NCI-H524 treated with DMSO at 0.1 percent for 48 hours (cell line): ENCODE measurements around the gene GMEB2.
"Not testable (repeated sequence)": the region's sequence is repeated elsewhere in the genome, so short reads cannot be mapped to it uniquely, and the experiment has no call there.

ENCODE experiments used
- DNase-seq: peaks from one replicate; lab custom pipeline; 2025; lab: John Stamatoyannopoulos, UW

Gene GMEB2

DNA sequence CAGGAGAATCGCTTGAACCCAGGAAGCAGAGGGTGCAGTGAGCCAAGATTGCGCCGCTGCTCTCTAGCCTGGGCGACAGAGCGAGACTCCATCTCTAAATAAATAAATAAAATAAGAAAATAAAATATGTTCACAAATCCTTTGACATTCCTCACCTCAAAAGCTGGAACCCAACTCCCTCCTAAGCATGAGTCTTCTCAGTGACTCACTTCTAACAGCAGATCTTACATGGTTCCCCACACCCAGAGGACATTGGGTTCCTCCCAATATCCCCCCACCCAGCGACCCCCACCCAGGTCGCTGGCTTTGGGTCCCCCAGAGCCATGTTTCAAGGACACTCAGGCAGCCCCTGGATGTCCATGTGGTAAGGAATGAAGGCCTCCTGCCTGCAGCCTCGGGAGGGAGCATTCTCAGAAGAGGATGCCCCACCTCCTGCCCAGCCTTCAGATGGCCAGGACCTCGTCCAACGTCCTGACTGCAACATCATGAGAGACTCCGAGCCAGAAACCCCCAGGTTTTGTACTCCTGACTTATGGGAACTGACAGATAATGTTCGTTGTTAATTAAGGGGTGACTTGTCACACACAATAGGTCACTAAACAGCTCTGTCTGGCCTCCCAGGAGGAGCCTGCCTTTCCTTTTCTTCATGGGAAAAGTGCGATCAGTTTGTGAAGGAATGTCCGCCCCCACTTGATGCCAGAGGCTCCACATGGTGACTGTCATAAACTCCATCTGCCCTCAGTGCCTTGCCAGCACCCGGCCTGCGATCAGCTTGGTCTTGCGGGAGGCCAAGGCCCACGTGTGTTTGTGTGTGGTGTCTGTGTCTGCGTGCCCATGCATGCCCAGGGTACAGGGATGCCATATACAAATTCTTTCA, 10.1 kb upstream of the GMEB2 start:
- no peak for DNase-seq

DNA sequence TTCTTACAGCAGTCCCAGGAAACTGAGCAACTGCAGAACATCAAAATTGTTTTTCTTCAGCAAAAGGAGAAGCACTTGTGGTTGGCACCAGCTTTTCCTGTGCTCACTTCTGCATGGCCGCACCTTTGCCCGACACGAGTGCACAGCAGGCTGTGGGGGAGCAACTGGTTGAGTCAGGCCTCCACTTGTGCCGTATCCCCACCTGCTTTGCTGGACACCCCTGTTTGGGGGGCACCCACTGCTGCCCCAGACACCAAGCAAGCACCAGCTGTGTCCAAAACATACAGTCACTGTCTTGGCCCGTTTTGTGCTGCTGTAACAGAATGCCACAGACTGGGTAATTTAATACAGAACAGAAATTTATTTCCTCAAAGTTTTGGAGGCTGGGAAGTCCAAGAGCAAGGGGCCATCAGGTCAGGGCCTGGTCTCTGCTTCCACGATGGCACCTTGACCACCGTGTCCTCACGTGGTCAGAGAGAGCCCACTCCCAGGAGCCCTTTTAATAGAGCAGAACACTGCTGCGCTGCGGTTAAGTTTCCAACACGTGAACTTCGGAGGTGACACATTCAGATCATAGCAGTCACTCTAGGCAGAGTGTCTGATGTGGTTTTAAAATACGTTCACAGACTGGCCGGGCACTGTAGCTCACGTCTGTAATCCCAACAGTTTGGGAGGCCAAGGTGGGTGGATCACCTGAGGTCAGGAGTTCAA, 8.7 kb upstream of the GMEB2 start:
- DNase-seq = no peak

DNA sequence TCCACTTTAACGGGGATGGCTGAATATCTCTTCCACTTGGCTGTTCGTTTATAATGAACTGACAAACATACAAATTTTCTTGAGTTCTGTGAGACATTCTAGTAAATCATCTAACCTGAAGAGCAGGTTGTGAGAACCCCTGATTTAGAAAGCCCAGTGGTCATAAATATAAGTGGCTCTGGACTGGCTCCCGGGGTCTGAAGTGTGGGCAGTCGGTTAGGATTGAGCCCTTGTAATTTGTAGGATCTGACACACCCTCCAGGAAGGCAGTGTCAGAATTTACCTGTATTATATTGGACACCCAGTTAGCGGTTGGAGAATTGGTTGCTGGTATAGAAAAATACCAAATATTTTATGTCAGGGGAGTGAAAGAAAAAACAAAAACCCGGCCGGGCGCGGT, 6.8 kb upstream of the GMEB2 start:
- no peak for DNase-seq

DNA sequence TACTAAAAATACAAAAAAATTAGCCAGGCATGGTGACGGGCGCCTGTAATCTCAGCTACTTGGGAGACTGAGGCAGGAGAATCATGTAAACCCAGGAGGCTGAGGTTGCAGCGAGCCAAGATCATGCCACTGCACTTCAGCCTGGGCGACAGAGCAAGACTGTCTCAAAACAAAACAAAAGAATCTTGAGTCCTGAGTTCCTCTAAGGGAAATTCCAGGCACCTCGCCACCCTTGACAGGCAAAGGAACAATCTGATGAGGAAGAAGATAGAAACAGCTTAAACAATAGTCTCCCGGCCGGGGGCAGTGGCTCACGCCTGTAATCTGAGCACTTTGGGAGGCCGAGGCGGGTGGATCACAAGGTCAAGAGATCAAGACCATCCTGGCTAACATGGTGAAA, 4.5 kb upstream of the GMEB2 start:
- not testable (repeated sequence) for DNase-seq

DNA sequence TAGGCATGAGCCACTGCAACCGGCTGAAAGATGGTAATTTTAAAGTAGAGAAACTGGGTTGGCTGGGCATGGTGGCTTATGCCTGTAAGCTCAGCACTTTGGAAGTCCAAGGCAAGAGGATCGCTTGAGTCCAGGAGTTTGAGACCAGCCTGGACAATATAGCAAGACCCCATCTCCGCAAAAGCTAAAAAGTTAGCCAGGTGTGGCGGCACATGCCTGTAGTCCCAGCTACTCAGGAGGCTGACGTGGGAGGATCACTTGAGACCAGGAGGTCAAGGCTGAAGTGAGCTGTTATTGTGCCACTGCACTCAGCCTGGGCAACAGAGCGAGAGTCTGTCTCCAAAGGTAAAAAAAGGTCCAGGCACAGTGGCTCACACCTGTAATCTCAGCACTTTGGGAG, 4.1 kb upstream of the GMEB2 start:
- not testable (repeated sequence) for DNase-seq

DNA sequence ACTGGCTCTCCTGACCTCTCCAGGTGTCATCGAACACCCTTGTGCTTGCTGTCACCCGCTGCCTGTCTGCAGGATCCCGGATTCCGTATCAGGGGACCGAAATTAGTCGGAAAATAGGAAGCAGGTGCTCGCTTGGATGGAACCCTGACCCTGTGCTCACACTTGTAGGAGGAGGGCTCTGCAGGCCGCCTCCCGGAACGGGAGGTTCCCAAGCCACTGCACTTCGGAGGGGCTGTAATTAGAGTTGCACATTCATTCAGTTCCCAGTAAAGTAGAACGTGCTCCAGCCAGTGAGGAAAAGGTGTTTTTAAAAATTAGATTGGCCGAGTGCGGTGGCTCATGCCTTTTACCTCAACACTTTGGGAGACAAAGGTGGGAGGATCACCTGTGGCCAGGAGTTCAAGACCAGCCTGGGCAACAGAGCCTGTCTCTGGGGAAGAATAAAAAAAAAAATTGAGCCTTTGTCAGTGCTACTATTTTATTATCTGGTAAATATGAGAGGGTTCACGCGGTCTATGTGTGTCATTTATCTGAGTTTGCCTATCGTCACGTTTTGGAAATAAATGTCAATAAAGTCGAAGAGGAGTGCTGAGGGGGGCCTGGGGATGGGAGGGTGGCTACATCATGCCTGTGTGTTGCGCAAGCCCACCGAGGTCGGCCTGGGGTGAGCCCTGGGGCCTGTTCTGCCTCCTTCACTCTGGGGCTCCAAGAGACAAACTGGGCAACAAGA, 1.5 kb upstream of the GMEB2 start:
- peak; percentile 24 for DNase-seq

DNA sequence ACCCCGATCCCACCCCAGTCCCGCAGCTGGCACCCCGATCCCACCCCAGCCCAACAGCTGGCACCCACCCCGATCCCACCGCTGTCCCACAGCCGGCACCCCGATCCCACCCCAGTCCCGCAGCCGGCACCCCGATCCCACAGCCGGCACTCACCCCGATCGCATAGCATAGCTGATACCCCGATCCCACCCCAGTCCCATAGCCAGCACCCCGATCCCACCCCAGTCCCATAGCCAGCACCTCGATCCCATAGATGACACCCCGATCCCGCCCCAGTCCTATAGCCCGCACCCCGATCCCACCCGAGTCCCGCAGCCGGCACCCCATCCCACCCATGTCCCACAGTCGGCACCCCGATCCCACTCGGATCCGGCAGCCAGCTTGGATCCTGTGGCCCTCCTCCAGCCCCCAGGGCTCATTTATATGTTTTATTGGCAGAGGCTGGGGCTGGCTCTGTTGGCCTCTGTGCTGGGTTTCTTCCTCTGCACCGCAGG, 897 bp upstream of the GMEB2 start:
- DNase-seq = no peak

DNA sequence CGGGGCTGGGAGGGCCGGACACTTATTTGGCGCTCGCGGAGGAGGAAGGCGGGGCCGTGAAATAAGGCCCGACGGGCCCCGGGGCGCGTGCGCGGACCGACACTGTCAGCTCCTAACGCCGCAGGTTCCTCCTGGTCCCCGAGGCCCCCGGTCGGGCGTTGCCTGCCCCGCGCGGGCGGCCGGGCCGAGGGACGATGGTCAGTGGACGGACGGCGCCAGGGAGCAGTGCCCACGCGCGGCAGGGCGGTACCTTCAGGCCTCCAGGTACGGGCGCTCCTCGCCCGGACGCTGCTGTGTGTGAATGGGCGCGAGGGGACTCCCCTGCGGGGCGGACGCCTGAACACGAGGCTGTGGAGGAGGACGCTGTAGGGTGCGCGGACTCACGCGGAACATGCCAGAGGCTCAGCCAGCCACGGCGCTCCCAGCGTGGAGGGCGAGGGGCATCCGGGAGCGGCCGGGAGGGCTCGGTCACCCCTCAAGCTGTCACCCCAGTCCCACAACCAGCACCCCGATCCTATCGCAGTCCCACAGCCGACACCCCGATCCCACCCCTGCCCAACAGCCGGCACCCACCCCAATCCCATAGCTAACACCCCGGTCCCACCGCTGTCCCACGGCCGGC, 339 bp upstream of the GMEB2 start:
- peak; percentile 5 for DNase-seq

DNA sequence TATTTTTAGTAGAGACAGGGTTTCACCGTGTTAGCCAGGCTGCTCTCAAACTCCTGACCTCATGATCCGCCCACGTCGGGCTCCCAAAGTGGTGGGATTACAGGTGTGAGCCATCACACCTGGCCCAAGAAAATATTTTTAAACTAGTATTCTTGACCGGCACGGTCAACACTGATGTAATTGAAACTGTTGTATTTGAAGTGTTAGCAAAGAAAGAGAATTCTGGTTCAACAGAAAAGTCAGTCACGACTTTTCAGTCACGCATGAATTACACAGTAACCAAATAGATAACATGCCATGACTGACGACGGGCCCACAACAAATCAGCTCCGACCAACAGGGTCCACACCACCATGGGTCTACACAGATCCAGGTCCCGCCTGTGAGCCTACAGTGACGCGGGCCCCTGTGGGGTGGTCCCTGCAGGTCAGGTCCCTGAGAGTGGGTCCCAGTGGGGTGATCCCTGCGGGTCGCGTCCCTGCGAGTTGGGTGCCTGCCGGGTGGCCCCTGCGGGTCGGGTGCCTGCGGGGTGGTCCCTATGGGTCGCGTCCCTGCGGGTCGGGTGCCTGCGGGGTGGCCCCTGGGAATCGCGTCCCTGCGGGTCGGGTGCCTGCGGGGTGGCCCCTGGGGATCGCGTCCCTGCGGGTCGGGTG, 1.0 kb downstream of the GMEB2 start:
- no peak for DNase-seq

DNA sequence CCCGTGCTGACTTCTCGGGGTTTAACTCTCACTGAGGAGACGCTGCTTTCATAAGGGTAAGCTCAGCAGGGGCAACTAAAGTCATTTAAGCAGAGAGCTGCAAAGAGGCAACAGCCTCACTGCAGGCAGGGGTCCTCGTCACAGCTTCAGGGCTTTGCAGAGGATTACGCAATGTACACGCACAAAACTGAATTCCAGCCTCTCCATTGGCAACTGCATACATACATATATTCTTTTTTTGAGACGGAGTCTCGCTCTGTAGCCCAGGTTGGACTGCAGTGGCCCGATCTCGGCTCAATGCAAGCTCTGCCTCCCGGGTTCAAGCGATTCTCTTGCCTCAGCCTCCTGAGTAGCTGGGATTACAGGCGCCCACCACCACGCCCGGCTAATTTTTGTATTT, 2.4 kb downstream of the GMEB2 start:
- no peak for DNase-seq

DNA sequence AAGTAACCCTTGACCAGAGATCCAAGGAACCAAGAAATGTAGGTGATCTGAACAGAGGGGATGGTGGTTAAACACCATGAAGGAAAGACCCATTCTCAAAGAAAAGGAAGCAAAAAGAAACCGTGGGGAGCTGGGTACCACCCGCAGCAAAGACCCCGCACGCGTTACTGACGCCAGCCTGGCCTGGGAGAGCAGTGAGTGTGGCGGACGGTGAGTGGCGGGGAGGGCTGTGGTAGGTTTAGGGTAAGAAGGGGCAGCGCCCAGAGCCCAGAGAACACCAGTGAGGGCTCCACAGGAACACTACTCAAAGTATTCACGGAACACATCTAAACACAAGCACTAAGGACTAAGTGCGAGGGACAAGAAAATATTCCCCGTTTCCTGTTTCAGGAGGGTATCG, 4.2 kb downstream of the GMEB2 start:
- no peak for DNase-seq

DNA sequence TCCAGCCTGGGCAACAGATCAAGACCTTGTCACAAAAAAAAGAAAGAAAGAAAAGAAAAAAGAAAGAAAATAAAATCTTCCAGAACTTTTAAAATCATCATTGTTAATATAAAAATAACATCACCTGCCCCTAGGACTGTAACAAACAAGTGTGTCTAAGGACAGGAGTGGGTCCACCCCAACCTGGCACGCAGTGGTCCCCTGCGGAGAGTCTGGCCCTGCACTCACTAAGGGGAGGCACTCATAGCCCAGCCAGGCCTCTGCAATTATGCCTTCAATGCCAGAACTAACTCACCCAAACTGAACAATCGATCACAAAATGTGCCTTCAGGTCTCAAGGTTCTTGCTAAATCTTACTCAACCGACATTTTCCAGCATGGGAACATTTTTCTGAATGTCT, 4.8 kb downstream of the GMEB2 start:
- no peak for DNase-seq

DNA sequence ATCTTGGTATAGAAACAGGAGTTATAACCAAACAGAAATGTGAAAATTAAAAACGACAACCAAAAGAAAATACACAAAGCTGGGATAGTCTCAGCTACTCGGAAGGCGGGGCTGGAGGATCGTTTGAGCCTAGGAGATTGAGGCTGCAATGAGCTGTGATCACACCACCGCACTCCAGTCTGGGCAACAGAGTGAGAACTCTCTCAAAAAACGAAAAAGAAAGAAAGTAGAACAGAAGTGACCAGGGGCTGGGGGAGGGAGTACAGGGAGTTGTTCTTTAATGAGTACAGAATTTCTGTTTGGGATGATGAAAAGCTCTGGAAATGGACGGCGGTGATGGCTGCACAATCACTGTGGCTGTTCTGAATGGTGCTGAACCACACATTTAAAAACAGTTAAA, 5.9 kb downstream of the GMEB2 start:
- no peak for DNase-seq

DNA sequence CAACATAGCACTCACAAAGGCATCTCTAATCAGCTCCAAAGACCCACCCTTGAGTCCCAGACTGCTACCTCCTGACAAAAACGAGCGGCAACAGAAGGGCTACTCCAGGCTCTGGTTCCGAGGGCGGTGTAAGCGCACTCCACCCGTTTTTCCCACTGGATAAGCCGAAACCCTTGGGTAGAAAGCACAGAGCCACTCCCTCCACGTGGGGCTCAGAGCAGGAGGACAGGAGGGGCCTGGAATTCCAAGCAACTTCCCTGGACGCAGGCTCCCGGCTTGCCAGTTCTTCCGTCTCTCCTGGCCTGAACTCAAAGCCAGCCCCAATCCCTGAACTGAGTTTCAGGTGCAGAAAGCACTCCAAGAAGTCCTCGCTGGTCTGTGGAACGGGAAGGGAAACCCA, 7.4 kb downstream of the GMEB2 start:
- DNase-seq = no peak

DNA sequence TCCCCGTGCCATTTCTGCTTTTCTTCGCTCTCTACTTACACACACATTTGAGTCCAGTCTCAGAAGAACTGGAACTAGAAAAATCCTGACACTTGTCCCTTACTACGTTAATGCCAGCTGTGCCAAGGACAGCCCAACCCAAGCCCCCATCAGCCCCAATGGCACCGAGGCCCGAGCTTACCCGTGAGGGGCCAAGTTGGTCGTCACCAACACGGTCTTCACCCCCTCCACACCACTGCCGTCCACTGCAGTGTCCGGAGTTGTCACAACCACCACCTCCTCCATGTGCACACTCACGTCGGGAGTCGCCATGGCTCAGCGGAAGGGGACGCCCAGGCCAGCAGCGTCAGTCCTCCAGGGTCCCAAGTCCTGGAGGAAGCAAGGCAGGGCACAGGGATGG, 7.8 kb downstream of the GMEB2 start:
- DNase-seq = no peak

DNA sequence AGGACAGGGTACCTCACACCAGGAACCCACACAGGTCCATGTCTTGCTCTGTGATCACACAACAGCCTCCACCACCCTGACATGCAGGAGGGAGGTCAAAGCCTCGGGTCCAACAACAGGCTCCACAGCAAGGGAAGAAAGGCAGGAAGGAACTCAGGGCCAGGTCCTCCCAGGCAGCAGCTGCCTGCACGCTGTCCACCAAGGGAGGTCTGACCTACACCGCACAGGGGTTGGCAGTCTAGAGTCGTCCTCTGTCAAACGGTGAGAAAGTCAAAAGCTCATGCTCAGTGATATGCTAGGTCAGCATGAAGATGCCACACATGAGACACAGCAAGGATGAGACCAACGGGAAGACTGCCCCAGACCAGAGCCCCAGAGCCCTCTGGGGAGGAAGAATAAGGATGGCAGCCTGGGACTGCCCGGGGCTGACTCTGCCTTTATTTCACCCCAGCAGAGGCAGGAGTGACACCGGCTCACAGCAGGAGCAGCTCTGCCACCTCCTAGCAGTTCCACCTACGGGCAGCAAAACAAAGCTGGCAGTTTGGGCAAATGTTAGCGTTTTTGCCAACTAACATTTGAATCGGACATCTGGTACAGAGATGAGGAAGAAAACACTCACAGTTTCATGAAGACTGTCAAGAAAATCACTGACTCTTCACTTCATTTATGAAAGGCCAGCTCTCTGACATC, 8.5 kb downstream of the GMEB2 start:
- no peak for DNase-seq

DNA sequence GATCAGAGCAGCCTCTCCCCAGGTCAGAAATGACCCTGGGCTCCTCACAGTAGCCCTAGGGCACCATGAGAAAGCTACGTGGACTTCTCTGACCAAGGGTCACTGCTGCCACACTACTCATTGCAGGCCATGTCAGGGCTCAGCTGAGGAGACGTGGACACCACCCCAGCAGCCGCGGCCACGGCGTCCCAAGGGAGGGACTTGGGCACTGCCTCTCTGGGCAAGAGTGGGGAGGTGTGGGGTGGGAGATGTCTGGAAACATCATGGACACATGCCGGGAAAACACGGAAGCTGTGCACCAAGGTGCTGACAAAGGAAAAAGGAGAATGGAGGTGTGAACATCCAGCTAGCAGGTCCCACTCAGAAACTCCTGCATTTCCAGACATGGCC, 9.0 kb downstream of the GMEB2 start:
- no peak for DNase-seq

DNA sequence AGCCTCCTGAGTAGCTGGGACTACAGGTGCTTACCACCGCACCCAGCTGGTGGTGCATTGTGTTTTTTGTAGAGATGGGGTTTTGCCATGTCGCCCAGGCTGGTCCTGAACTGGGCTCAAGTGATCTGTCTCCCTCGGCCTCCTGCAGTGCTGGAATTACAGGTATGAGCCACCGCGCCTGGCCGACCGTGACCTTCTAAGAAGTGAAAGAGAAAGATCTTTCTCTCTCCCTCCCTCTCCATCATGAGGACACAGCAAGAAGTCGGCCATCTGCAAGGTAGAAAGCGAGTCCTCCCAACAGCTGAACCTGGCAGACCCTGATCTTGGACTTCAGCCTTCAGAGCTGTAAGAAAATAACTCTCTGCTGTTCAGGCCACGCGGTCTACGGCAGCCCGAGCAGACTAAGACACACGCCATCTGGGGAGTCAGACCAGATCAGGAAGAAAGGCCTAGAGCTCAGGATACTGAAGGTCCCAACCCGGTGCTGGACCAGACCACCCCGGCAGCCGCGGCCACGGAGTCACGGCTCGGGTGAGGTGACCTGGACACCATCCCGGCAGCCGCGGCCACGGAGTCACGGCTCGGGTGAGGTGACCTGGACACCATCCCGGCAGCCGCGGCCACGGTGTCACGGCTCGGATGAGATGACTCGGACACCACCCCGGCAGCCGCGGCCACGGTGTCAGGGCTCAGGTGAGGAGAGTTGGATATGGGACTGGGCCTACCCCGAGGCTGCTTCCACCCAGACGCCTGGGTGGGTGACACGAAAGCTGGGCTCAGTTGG, 9.6 kb downstream of the GMEB2 start:
- DNase-seq = no peak

DNA sequence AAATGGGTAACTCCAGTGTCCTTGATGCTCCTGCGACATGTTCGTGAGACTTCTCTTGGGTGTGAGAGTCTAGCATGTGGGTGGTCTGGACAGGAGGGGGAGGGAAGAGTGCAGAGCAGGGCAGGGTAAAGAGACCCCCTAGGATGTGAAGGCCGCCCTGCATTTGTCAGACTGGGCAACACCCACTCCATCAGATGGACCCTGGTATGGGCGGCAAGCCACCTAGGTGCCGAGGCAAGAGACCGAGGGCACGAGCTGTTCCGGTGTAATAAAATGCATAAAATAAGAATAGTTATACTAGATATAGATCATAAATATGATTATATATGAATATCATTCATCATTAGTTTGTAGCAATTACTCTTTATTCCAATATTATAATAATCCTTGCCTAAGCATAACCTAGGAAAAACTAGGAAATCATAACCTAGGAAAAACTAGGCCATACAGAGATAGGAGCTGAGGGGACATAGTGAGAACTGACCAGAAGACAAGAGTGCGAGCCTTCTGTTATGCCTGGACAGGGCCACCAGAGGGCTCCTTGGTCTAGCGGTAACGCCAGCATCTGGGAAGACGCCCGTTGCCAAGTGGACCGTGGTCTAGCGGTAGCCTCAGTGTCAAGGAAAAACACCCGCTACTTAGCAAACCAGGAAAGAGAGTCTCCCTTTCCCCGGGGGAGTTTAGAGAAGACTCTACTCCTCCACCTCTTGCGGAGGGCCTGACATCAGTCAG, 12.9 kb downstream of the GMEB2 start:
- DNase-seq = not testable (repeated sequence)
